ENCODE data around the gene ABHD4.

Gene ABHD4

DNA sequence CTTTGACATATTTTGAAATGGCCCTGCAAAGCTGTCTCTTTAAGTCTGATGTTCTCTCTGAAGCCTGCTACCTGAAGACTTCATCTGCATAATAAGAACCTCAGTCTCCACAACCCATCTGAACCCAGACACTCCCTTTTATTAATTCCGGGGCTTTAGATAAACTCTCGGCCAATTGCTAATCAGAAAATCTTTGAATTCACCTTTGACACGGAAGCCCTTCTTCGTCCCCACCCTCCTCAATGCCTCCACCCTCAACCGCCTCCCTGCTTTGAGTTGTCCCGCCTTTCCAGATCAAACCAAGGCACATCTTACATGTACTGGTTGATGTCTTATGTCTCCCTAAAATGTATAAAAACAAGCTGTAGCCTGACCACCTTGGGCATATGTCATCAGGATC lies 28.5 kb downstream of the ABHD4 start:
- Histone ChIP-seq H3K9ac (ENCODE audit: low read depth, low read length, poor library complexity, severe bottlenecking) (no peak overlapping the region), H3F3A (ENCODE audit: low read depth) (no peaks in the 10 kb centered on the region), H3K36me3 (ENCODE audit: insufficient read depth, low read length) (no peaks in the 10 kb centered on the region), H3K27me3 (ENCODE audit: insufficient read depth, low read length, poor library complexity, severe bottlenecking) (no peaks in the 10 kb centered on the region), H3K4me2 (ENCODE audit: low read depth, low read length, poor library complexity, severe bottlenecking) (no peak overlapping the region), H3K9me3 (ENCODE audit: insufficient read depth, low read depth, low read length) (no peaks in the 10 kb centered on the region), H3K4me1 (ENCODE audit: insufficient read depth, low read length, poor library complexity, severe bottlenecking) (peaks cover 6% of the 10 kb centered on the region), H4K20me1 (ENCODE audit: insufficient read depth, low read length, poor library complexity, severe bottlenecking) (no peaks in the 10 kb centered on the region), H3K79me2 (ENCODE audit: insufficient read depth, low read length) (no peaks in the 10 kb centered on the region), H3K9me2 (replicated peaks; ENCODE audit: low read depth, low read length) (no peaks in the 10 kb centered on the region), H3K4me3 (ENCODE audit: low read length, poor library complexity, severe bottlenecking) (no peak overlapping the region), H2AFZ (ENCODE audit: low read length) (no peak overlapping the region)
- no peak for TF ChIP-seq EZH2phosphoT487 (IDR thresholded peaks at IDR 0.05; ENCODE audit: borderline replicate concordance)
- TF ChIP-seq, protein P1, sequence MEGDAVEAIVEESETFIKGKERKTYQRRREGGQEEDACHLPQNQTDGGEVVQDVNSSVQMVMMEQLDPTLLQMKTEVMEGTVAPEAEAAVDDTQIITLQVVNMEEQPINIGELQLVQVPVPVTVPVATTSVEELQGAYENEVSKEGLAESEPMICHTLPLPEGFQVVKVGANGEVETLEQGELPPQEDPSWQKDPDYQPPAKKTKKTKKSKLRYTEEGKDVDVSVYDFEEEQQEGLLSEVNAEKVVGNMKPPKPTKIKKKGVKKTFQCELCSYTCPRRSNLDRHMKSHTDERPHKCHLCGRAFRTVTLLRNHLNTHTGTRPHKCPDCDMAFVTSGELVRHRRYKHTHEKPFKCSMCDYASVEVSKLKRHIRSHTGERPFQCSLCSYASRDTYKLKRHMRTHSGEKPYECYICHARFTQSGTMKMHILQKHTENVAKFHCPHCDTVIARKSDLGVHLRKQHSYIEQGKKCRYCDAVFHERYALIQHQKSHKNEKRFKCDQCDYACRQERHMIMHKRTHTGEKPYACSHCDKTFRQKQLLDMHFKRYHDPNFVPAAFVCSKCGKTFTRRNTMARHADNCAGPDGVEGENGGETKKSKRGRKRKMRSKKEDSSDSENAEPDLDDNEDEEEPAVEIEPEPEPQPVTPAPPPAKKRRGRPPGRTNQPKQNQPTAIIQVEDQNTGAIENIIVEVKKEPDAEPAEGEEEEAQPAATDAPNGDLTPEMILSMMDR (conservative IDR thresholded peaks at IDR 0.05; ENCODE audit: low read length) = no peak

DNA sequence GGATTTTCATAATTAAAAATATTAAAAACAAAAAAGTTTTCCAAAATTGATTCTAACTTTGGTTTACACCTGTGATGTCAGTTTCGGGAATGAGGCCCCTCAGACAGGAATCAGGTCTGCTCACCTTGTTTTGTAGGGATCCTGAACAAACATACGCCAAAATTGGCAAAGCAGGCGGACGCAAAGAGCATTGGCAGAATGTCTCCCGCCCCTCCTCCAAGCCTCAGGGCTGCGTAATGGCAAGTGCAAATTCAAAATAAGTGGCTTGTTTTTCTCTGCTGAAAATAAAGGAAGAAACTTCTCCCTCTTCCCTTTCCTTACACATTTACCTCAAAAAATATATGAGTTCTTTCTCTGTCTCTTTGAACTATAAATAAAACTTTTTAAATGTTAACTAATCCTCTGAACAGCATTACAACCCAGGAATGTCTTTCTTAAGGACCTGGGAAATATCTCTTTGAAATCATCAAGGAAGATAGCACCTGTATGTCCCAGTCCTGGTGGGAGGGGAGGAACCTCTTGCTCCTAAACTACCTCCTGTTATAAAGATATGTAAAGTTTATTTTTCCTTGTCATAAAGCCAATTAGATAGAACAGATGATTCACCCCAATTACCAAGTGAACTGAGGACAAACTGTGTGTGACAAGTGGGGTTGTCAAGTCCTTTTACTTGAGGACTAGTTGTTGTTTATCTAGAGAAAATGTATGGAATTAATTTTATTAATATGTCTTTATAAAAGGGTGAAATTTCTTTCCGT lies 29.6 kb downstream of the ABHD4 start:
- Histone ChIP-seq H3K36me3 (ENCODE audit: insufficient read depth, low read length) (no peaks in the 10 kb centered on the region), H3K4me3 (ENCODE audit: low read length, poor library complexity, severe bottlenecking) (no peak overlapping the region), H3F3A (ENCODE audit: low read depth) (no peaks in the 10 kb centered on the region), H3K9me3 (ENCODE audit: insufficient read depth, low read depth, low read length) (no peaks in the 10 kb centered on the region), H3K27me3 (ENCODE audit: insufficient read depth, low read length, poor library complexity, severe bottlenecking) (no peaks in the 10 kb centered on the region), H4K20me1 (ENCODE audit: insufficient read depth, low read length, poor library complexity, severe bottlenecking) (no peaks in the 10 kb centered on the region), H3K4me2 (ENCODE audit: low read depth, low read length, poor library complexity, severe bottlenecking) (no peak overlapping the region), H3K4me1 (ENCODE audit: insufficient read depth, low read length, poor library complexity, severe bottlenecking) (peaks cover 6% of the 10 kb centered on the region), H3K79me2 (ENCODE audit: insufficient read depth, low read length) (no peaks in the 10 kb centered on the region), H2AFZ (ENCODE audit: low read length) (no peak overlapping the region), H3K9ac (ENCODE audit: low read depth, low read length, poor library complexity, severe bottlenecking) (no peak overlapping the region), H3K9me2 (replicated peaks; ENCODE audit: low read depth, low read length) (no peaks in the 10 kb centered on the region)
- TF ChIP-seq, protein P1 (conservative IDR thresholded peaks at IDR 0.05; ENCODE audit: low read length) = no peak
- no peak for TF ChIP-seq EZH2phosphoT487 (IDR thresholded peaks at IDR 0.05; ENCODE audit: borderline replicate concordance)

DNA sequence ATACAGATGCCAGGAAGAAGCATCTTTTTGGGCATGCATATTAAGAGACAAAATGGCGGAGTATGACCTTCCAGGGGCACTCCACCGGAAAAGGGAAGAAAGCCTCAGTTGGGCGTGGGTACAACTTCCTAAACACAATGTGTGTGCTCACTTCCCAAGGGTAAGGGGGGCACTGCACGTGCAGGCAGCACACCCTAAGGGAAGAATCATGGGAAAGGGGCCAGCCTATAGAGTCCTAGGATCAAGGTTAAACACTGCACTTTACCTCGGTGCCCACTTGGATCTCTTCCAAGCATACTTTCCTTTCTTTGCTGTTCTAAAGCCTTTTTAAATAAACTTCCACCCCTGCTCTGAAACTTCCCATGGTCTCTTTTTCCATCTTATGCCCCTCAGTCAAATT lies 31.3 kb downstream of the ABHD4 start:
- TF ChIP-seq, protein P1 (conservative IDR thresholded peaks at IDR 0.05; ENCODE audit: low read length) = no peak
- TF ChIP-seq EZH2phosphoT487 (IDR thresholded peaks at IDR 0.05; ENCODE audit: borderline replicate concordance) = no peak
- Histone ChIP-seq H3K9ac (ENCODE audit: low read depth, low read length, poor library complexity, severe bottlenecking) (no peak overlapping the region), H2AFZ (ENCODE audit: low read length) (no peak overlapping the region), H4K20me1 (ENCODE audit: insufficient read depth, low read length, poor library complexity, severe bottlenecking) (no peaks in the 10 kb centered on the region), H3K9me3 (ENCODE audit: insufficient read depth, low read depth, low read length) (no peaks in the 10 kb centered on the region), H3K4me2 (ENCODE audit: low read depth, low read length, poor library complexity, severe bottlenecking) (no peak overlapping the region), H3K4me1 (ENCODE audit: insufficient read depth, low read length, poor library complexity, severe bottlenecking) (no peaks in the 10 kb centered on the region), H3K4me3 (ENCODE audit: low read length, poor library complexity, severe bottlenecking) (no peak overlapping the region), H3F3A (ENCODE audit: low read depth) (no peaks in the 10 kb centered on the region), H3K36me3 (ENCODE audit: insufficient read depth, low read length) (no peaks in the 10 kb centered on the region), H3K79me2 (ENCODE audit: insufficient read depth, low read length) (no peaks in the 10 kb centered on the region), H3K9me2 (replicated peaks; ENCODE audit: low read depth, low read length) (no peaks in the 10 kb centered on the region), H3K27me3 (ENCODE audit: insufficient read depth, low read length, poor library complexity, severe bottlenecking) (peaks cover 3% of the 10 kb centered on the region)
